H9 (cell line): ENCODE results near the gene ZNF831. TPM values are rescaled to one million over a fixed set of nuclear protein-coding genes. Genes with fewer than 3 reads are reported as not detected.

Experiments used
- DNase-seq: peaks from one replicate; pipeline ENCODE4 v3.0.0-alpha.2; 2017
- H2AFZ ChIP-seq: one replicate; pipeline ENCODE4 v1.6.1; 2013; ENCODE audit warnings: mild to moderate bottlenecking, low read length, control low read depth, moderate library complexity
- H2AK5ac ChIP-seq: 2 replicates; pipeline ENCODE4 v1.6.1; 2013; ENCODE audit warnings: low read length, control low read depth, mixed read lengths; ENCODE audit not compliant: insufficient read length
- H2BK120ac ChIP-seq: one replicate; pipeline ENCODE4 v1.6.1; 2013; ENCODE audit warnings: low read depth, mild to moderate bottlenecking, low read length, control low read depth, inconsistent platforms; ENCODE audit not compliant: poor library complexity, severe bottlenecking
- H2BK12ac ChIP-seq: 2 replicates; pipeline ENCODE4 v1.6.1; 2013; ENCODE audit warnings: low read length, control low read depth, mixed read lengths, low read depth; ENCODE audit not compliant: insufficient read length
- H2BK15ac ChIP-seq: 2 replicates; pipeline ENCODE4 v1.6.1; 2013; ENCODE audit warnings: low read depth, low read length, control low read depth
- H2BK20ac ChIP-seq: one replicate; pipeline ENCODE4 v1.6.1; 2013; ENCODE audit warnings: low read depth, mild to moderate bottlenecking, low read length, control low read depth, inconsistent platforms; ENCODE audit not compliant: poor library complexity, severe bottlenecking
- H2BK5ac ChIP-seq: 2 replicates; pipeline ENCODE4 v1.6.1; 2013; ENCODE audit warnings: low read length, control low read depth, mixed read lengths; ENCODE audit not compliant: insufficient read length
- H3K14ac ChIP-seq: 2 replicates; pipeline ENCODE4 v1.6.1; 2013; ENCODE audit warnings: low read length, control low read depth; ENCODE audit not compliant: insufficient read depth
- H3K18ac ChIP-seq: 2 replicates; pipeline ENCODE4 v1.6.1; 2013; ENCODE audit warnings: low read depth, mild to moderate bottlenecking, mixed read lengths, low read length, control low read depth; ENCODE audit not compliant: insufficient read length
- H3K23ac ChIP-seq: 2 replicates; pipeline ENCODE4 v1.6.1; 2013; ENCODE audit warnings: low read length, control low read depth, mixed read lengths, low read depth; ENCODE audit not compliant: insufficient read length
- H3K23me2 ChIP-seq: 2 replicates; pipeline ENCODE4 v1.6.1; 2013; ENCODE audit warnings: low read depth, mild to moderate bottlenecking, mixed read lengths, low read length, control low read depth; ENCODE audit not compliant: insufficient read length, poor library complexity, severe bottlenecking
- H3K27ac ChIP-seq: 2 replicates; pipeline ENCODE4 v1.5.1; 2013; ENCODE audit warnings: low read length, control low read depth, mixed read lengths, low read depth; ENCODE audit not compliant: insufficient read length
- H3K27me3 ChIP-seq: 2 replicates; pipeline ENCODE4 v1.6.1; 2013; ENCODE audit warnings: low read length, control low read depth, inconsistent platforms; ENCODE audit not compliant: insufficient read depth
- H3K4ac ChIP-seq: 2 replicates; pipeline ENCODE4 v1.6.1; 2013; ENCODE audit warnings: low read depth, mild to moderate bottlenecking, control low read depth, inconsistent platforms, low read length, moderate library complexity
- H3K4me1 ChIP-seq: 2 replicates; pipeline ENCODE4 v1.6.1; 2013; ENCODE audit warnings: low read length, control low read depth, inconsistent platforms; ENCODE audit not compliant: insufficient read depth
- H3K4me2 ChIP-seq: 2 replicates; pipeline ENCODE4 v1.6.1; 2013; ENCODE audit warnings: low read length, control low read depth, mixed read lengths; ENCODE audit not compliant: insufficient read length, insufficient read depth
- H3K56ac ChIP-seq: 2 replicates; pipeline ENCODE4 v1.6.1; 2013; ENCODE audit warnings: low read depth, mild to moderate bottlenecking, mixed read lengths, low read length, control low read depth; ENCODE audit not compliant: insufficient read length
- H3K79me1 ChIP-seq: 2 replicates; pipeline ENCODE4 v1.6.1; 2013; ENCODE audit warnings: low read depth, mild to moderate bottlenecking, moderate library complexity, low read length, control low read depth, inconsistent platforms; ENCODE audit not compliant: insufficient read depth, poor library complexity, severe bottlenecking
- H3K79me2 ChIP-seq: 2 replicates; pipeline ENCODE4 v1.6.1; 2013; ENCODE audit warnings: low read length, control low read depth, inconsistent platforms; ENCODE audit not compliant: insufficient read depth
- H3K9ac ChIP-seq: 2 replicates; pipeline ENCODE4 v1.6.1; 2013; ENCODE audit warnings: low read length, control low read depth, mixed read lengths; ENCODE audit not compliant: insufficient read length; ENCODE audit errors: extremely low read depth
- H3K9me3 ChIP-seq: one replicate; pipeline ENCODE4 v1.6.1; 2013; ENCODE audit warnings: low read depth, low read length, inconsistent platforms; ENCODE audit not compliant: control insufficient read depth
- H3T11ph ChIP-seq: one replicate; pipeline ENCODE4 v1.6.1; 2013; ENCODE audit warnings: mild to moderate bottlenecking, low read length, control low read depth, inconsistent platforms
- H4K20me1 ChIP-seq: one replicate; pipeline ENCODE4 v1.6.1; 2013; ENCODE audit not compliant: control insufficient read depth, insufficient read length, insufficient read depth
- H4K5ac ChIP-seq: 2 replicates; pipeline ENCODE4 v1.6.1; 2013; ENCODE audit warnings: low read depth, mild to moderate bottlenecking, mixed read lengths, low read length, control low read depth; ENCODE audit not compliant: insufficient read length
- H4K8ac ChIP-seq: replicated peaks from 2 replicates; pipeline ENCODE4 v1.6.1; 2013; ENCODE audit warnings: low read length, control low read depth, mixed read lengths, low read depth; ENCODE audit not compliant: insufficient read length
- H4K91ac ChIP-seq: 2 replicates; pipeline ENCODE4 v1.6.1; 2013; ENCODE audit warnings: low read depth, mild to moderate bottlenecking, moderate library complexity, mixed read lengths, low read length, control low read depth; ENCODE audit not compliant: insufficient read length
- H3K27ac Mint-ChIP-seq, 3 experiments: 2 replicates in 2 of 3; 3 replicates in 1 of 3; pipeline ENCODE4 v1.8.0; 2020 to 2021; ENCODE audit warnings: mixed read lengths in 3 of 3, mild to moderate bottlenecking in 1 of 3, moderate library complexity in 1 of 3
- H3K27me3 Mint-ChIP-seq: 2 replicates; pipeline ENCODE4 v1.8.0; 2021; ENCODE audit warnings: low read depth, mild to moderate bottlenecking, moderate library complexity, mixed read lengths
- H3K36me3 Mint-ChIP-seq, 3 experiments: 2 replicates in 2 of 3; 3 replicates in 1 of 3; pipeline ENCODE4 v1.8.0; 2020 to 2021; ENCODE audit warnings: low read depth in 3 of 3, mixed read lengths in 3 of 3; ENCODE audit not compliant: insufficient read depth in 1 of 3
- H3K4me1 Mint-ChIP-seq, 2 experiments: 2 replicates each; pipeline ENCODE4 v1.8.0; 2020; ENCODE audit warnings: mixed read lengths in 2 of 2
- H3K4me3 Mint-ChIP-seq, 2 experiments: 2 replicates in 1 of 2; 3 replicates in 1 of 2; pipeline ENCODE4 v1.8.0; 2020 to 2021; ENCODE audit warnings: mild to moderate bottlenecking in 2 of 2, mixed read lengths in 2 of 2, moderate library complexity in 1 of 2
- H3K9me3 Mint-ChIP-seq, 2 experiments: 2 replicates in 1 of 2; 3 replicates in 1 of 2; pipeline ENCODE4 v1.8.0; 2020; ENCODE audit warnings: mild to moderate bottlenecking in 2 of 2, mixed read lengths in 2 of 2, moderate library complexity in 1 of 2
- CTCF ChIP-seq: fragments of 200-600 bp; sonication (generic); conservative IDR thresholded peaks from 3 replicates; pipeline ENCODE4 v1.8.0; 2021; ENCODE audit warnings: antibody characterized with exemption, mild to moderate bottlenecking
- WGBS: extraction: QIAGEN DNeasy Blood & Tissue Kit; methylation state at CpG from one replicate; pipeline ENCODE4 v1.1.7; 2013; ENCODE audit warnings: missing lambda C conversion rate, low lambda C conversion rate, mixed read lengths; ENCODE audit not compliant: insufficient read length; ENCODE audit errors: extremely low coverage; 5-methylcytosine and 5-hydroxymethylcytosine counted together
- long read RNA-seq: library from polyadenylated mRNA; unstranded; transcript quantifications from one replicate; pipeline ENCODE4 v2.0.0, GENCODE V29; 2020
- total RNA-seq: library from RNA; stranded (reverse); gene quantifications from 2 replicates; pipeline ENCODE4 v1.2.1, GENCODE V29; 2021

The ZNF831 gene
- total RNA-seq: not detected in 2 replicates
- long read RNA-seq: 0 reads

GRCh38 chr20:59163631-59164530 is at the start of gene ZNF831:
TSS of gene ZNF831 (plus strand) at chr20:59163821. CDS start at chr20:59191020, 27,199 bp downstream.
- Mint-ChIP-seq H3K9me3 (no peaks in the 10 kb centered on the region), H3K27ac (no peak within 1 kb of the TSS), H3K27me3 (peaks cover 19% of the 10 kb centered on the region), H3K4me1 (no peaks in the 10 kb centered on the region), H3K4me3 (no peak within 1 kb of the TSS), H3K36me3 (no peaks in the 10 kb centered on the region; a peak in 1 of 7 replicates)
- Histone ChIP-seq H2BK15ac (no peak within 1 kb of the TSS), H2AK5ac (no peak within 1 kb of the TSS), H2BK20ac (no peak within 1 kb of the TSS), H3K18ac (no peak within 1 kb of the TSS), H2BK120ac (no peak within 1 kb of the TSS), H3K27ac (no peak within 1 kb of the TSS), H3K4me1 (no peaks in the 10 kb centered on the region), H3K23ac (no peak within 1 kb of the TSS), H4K20me1 (no peaks in the 10 kb centered on the region), H2AFZ (no peak within 1 kb of the TSS), H2BK12ac (no peak within 1 kb of the TSS), H3K14ac (no peak within 1 kb of the TSS), H4K8ac (no peak within 1 kb of the TSS), H3K9ac (no peak within 1 kb of the TSS), H3K79me2 (no peaks in the 10 kb centered on the region), H3K23me2 (no peaks in the 10 kb centered on the region), H3K4ac (no peak within 1 kb of the TSS), H4K91ac (no peak within 1 kb of the TSS), H3K9me3 (no peaks in the 10 kb centered on the region), H4K5ac (no peak within 1 kb of the TSS), H3K4me2 (no peak within 1 kb of the TSS), H3K27me3 (no peaks in the 10 kb centered on the region), H3K56ac (no peak within 1 kb of the TSS), H3K79me1 (no peaks in the 10 kb centered on the region), H3T11ph (no peak within 1 kb of the TSS), H2BK5ac (no peak within 1 kb of the TSS)
- no CpG with 5 or more reads among the region's 10 CpGs for WGBS
- no peak for TF ChIP-seq CTCF
- no peak for DNase-seq
